ENCODE data around the gene ZNF236. TPM values are rescaled to one million over a fixed set of nuclear protein-coding genes. Genes with fewer than 3 reads are reported as not detected.

Gene ZNF236
- total and polyA plus RNA-seq, 2 of the 13 experiments (the other 11 are each of a cell fraction or from before 2014, with no cell fraction given), result 3.0 to 7.2 TPM

DNA sequence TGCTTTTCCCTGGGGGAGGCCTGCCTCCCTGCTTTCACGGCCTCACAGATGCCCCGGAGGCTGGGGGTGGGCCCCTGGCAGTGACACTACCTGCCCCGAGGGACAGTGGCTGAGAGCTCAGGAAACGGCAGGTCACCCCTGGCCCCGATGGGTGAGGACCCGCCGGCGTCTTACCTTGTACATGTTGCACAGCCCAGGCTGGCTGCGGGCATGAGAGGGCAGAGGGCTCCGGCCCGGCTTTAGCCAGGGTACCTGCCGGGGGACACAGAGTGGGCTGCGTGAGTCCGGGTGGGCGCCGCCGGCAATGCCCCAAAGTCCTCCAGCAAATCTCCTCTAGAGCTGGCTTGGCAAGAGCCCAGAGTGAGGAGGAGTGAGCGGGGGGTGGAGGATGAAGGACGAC is 187.3 kb downstream of the ZNF236 start:
- in situ Hi-C loops (cut with HindIII; ENCODE audit: extremely low pct_ligation_motif_present, low pct_unique_long_range_greater_than_20kb) (no loop called here), intact Hi-C loops (cut with micrococcal nuclease; ENCODE audit: unreplicated experiment) (no loop called here)
- TF ChIP-seq SRSF9 (IDR thresholded peaks at IDR 0.05; ENCODE audit: borderline replicate concordance, insufficient read depth, low read depth, low read length, poor library complexity, severe bottlenecking) (no peak), POLR2AphosphoS5 (IDR thresholded peaks at IDR 0.05; ENCODE audit: low read depth, low read length) (no peak)
- POLR2A ChIA-PET, result no interaction called here
- H3K9me3 ChIP-seq (ENCODE audit: low read length), result no peaks in the 10 kb centered on the region
- ATAC-seq (no peak), FAIRE-seq (no peak), DNase-seq (ENCODE audit: low spot score) (no peak)
- CTCF ChIA-PET (ENCODE audit: low intra/inter-chr PET ratio, low total read pairs), result no interaction called here
- no peaks in the 10 kb centered on the region for H3K79me2 ChIP-seq (ENCODE audit: insufficient read depth, low read length)
- H3K9ac ChIP-seq (ENCODE audit: insufficient read depth, low read depth, low read length), result no peak overlapping the region
- no peaks in the 10 kb centered on the region for H3K36me3 ChIP-seq (replicated peaks in 1 of 2; ENCODE audit: control insufficient read depth in 1 of 2, insufficient read depth in 2 of 2, low read length in 2 of 2)
- no TSS peak for BruUV-seq (replicated peaks)
- H3K27me3 ChIP-seq (ENCODE audit: control insufficient read depth in 1 of 2, insufficient read depth in 2 of 2, low read length in 2 of 2), result no peaks in the 10 kb centered on the region
- H3K4me3 ChIP-seq (replicated peaks in 1 of 3; ENCODE audit: insufficient read depth in 1 of 3, low read depth in 2 of 3, low read length in 3 of 3), result no peak overlapping the region
- no peak overlapping the region for H2AFZ ChIP-seq (ENCODE audit: low read length)
- no peaks in the 10 kb centered on the region for H4K20me1 ChIP-seq (ENCODE audit: insufficient read depth, low read length)
- H3K4me2 ChIP-seq (ENCODE audit: low read depth, low read length), result no peak overlapping the region
- no peaks in the 10 kb centered on the region for H3K4me1 ChIP-seq (ENCODE audit: insufficient read depth, low read length)
- WGBS (ENCODE audit: low lambda C conversion rate), result 93% methylated on average over 12 of the region's 19 CpGs
- H3K27ac ChIP-seq (ENCODE audit: extremely low read length, insufficient read depth, low read length), result no peak overlapping the region

DNA sequence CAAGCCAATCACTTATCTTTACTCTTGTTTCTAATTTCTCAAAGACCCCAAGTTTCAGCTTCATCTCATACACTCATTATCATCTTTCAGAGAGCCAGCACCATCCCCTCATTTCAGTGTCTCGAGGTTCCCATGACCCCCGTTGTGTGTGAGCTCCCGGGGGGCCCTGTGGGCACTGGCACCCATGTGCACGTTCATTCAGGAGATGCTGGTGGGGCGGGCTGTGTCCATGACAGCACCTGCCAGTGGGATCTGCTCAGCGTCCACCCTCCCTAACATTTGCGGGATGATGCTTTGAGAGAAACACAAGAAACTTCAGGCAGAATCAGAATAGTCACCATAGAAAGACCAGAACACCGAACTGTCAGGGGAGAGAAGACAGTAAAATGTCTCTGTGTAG is 189.8 kb downstream of the ZNF236 start:
- FAIRE-seq (no peak), DNase-seq (ENCODE audit: low spot score) (no peak), ATAC-seq (no peak)
- Histone ChIP-seq H3K4me2 (ENCODE audit: low read depth, low read length) (no peak overlapping the region), H3K27ac (ENCODE audit: extremely low read length, insufficient read depth, low read length) (no peak overlapping the region), H2AFZ (ENCODE audit: low read length) (no peak overlapping the region), H3K4me3 (replicated peaks in 1 of 3; ENCODE audit: insufficient read depth in 1 of 3, low read depth in 2 of 3, low read length in 3 of 3) (no peak overlapping the region), H4K20me1 (ENCODE audit: insufficient read depth, low read length) (no peaks in the 10 kb centered on the region), H3K27me3 (ENCODE audit: control insufficient read depth in 1 of 2, insufficient read depth in 2 of 2, low read length in 2 of 2) (no peaks in the 10 kb centered on the region), H3K4me1 (ENCODE audit: insufficient read depth, low read length) (no peaks in the 10 kb centered on the region), H3K9ac (ENCODE audit: insufficient read depth, low read depth, low read length) (no peak overlapping the region), H3K79me2 (ENCODE audit: insufficient read depth, low read length) (no peaks in the 10 kb centered on the region), H3K9me3 (ENCODE audit: low read length) (no peaks in the 10 kb centered on the region), H3K36me3 (replicated peaks in 1 of 2; ENCODE audit: control insufficient read depth in 1 of 2, insufficient read depth in 2 of 2, low read length in 2 of 2) (no peaks in the 10 kb centered on the region; a peak in 2 of 5 replicates)
- in situ Hi-C loops (cut with HindIII; ENCODE audit: extremely low pct_ligation_motif_present, low pct_unique_long_range_greater_than_20kb), result no loop called here
- ChIA-PET CTCF (ENCODE audit: low intra/inter-chr PET ratio, low total read pairs) (no interaction called here), POLR2A (no interaction called here)
- WGBS (ENCODE audit: low lambda C conversion rate), result 93% methylated on average over 8 of the region's 8 CpGs
- intact Hi-C loops (cut with micrococcal nuclease; ENCODE audit: unreplicated experiment), result no loop called here
- BruUV-seq (replicated peaks), result no TSS peak
- TF ChIP-seq ZNF703 (CRISPR knock-in tag; IDR thresholded peaks at IDR 0.05; ENCODE audit: borderline replicate concordance), result no peak
- TF ChIP-seq, protein P1, sequence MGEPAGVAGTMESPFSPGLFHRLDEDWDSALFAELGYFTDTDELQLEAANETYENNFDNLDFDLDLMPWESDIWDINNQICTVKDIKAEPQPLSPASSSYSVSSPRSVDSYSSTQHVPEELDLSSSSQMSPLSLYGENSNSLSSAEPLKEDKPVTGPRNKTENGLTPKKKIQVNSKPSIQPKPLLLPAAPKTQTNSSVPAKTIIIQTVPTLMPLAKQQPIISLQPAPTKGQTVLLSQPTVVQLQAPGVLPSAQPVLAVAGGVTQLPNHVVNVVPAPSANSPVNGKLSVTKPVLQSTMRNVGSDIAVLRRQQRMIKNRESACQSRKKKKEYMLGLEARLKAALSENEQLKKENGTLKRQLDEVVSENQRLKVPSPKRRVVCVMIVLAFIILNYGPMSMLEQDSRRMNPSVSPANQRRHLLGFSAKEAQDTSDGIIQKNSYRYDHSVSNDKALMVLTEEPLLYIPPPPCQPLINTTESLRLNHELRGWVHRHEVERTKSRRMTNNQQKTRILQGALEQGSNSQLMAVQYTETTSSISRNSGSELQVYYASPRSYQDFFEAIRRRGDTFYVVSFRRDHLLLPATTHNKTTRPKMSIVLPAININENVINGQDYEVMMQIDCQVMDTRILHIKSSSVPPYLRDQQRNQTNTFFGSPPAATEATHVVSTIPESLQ (CRISPR knock-in tag; conservative IDR thresholded peaks at IDR 0.05), result no peak
- TF ChIP-seq POLR2AphosphoS5 (IDR thresholded peaks at IDR 0.05; ENCODE audit: low read depth, low read length), result no peak
- TF ChIP-seq ZNF577 (CRISPR knock-in tag; IDR thresholded peaks at IDR 0.05; ENCODE audit: borderline replicate concordance, low read depth), result no peak
- TF ChIP-seq CENPT (CRISPR knock-in tag; IDR thresholded peaks at IDR 0.05; ENCODE audit: low read depth), result no peak
- no peak for TF ChIP-seq RXRA (CRISPR knock-in tag; IDR thresholded peaks at IDR 0.05)
- TF ChIP-seq PTBP1 (IDR thresholded peaks at IDR 0.05; ENCODE audit: low read depth, low read length, poor library complexity, severe bottlenecking), result no peak
- TF ChIP-seq, protein P2, sequence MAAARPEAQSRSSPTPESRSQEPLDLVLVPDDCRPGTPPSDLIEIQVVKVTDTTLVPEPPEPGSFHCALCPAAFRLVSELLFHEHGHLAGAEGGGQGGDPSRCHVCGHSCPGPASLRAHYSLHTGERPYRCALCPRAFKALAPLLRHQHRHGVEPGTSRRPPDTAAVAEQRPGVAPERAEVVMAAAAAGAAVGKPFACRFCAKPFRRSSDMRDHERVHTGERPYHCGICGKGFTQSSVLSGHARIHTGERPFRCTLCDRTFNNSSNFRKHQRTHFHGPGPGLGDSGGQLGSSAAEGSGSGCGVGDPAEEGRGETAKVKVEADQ (CRISPR knock-in tag; IDR thresholded peaks at IDR 0.05; ENCODE audit: borderline replicate concordance), result no peak
- no peak for TF ChIP-seq ZSCAN12 (CRISPR knock-in tag; IDR thresholded peaks at IDR 0.05)
- TF ChIP-seq ZC3H4 (CRISPR knock-in tag; IDR thresholded peaks at IDR 0.05; ENCODE audit: borderline replicate concordance), result no peak
- TF ChIP-seq ZNF121 (CRISPR knock-in tag; IDR thresholded peaks at IDR 0.05), result no peak
- TF ChIP-seq XRCC5 (optimal IDR thresholded peaks at IDR 0.05; ENCODE audit: low read length), result no peak
